ENCODE results near the gene TTC9B. TPM values are rescaled to one million over a fixed set of nuclear protein-coding genes. Genes with fewer than 3 reads are reported as not detected.

TTC9B gene
- total RNA-seq, 1 donor from 2014 or later, result not detected

GRCh38 chr19:40252395-40252794 is 34.2 kb upstream of the TTC9B start:
- ChIA-PET POLR2A (no interaction called here), CTCF (no interaction called here)
- Mint-ChIP-seq H3K9me3 (no peaks in the 10 kb centered on the region), H3K4me1 (peaks cover 6% of the 10 kb centered on the region), H3K4me3 (no peak overlapping the region), H3K27ac (no peak overlapping the region), H3K27me3 (no peaks in the 10 kb centered on the region), H3K36me3 (ENCODE audit: low read depth) (peaks cover 82% of the 10 kb centered on the region)
- TF ChIP-seq CTCF (IDR thresholded peaks at IDR 0.05), result no peak
- ATAC-seq (ENCODE audit: low read depth), result no peak
- DNase-seq, result no peak
- intact Hi-C loops (cut with micrococcal nuclease), result no loop called here

GRCh38 chr19:40251991-40252390 is 33.8 kb upstream of the TTC9B start:
- no peaks in the 10 kb centered on the region for H3K9me3 Mint-ChIP-seq
- H3K27ac Mint-ChIP-seq, result no peak overlapping the region
- H3K4me3 Mint-ChIP-seq, result no peak overlapping the region
- ChIA-PET POLR2A (no interaction called here), CTCF (no interaction called here)
- no peak for DNase-seq
- peaks cover 82% of the 10 kb centered on the region for H3K36me3 Mint-ChIP-seq (ENCODE audit: low read depth)
- peaks cover 4% of the 10 kb centered on the region for H3K4me1 Mint-ChIP-seq
- no peak for ATAC-seq (ENCODE audit: low read depth)
- no peaks in the 10 kb centered on the region for H3K27me3 Mint-ChIP-seq
- intact Hi-C loops (cut with micrococcal nuclease), result no loop called here
- no peak for TF ChIP-seq CTCF (IDR thresholded peaks at IDR 0.05)

- Mint-ChIP-seq H3K36me3 (ENCODE audit: low read depth) (peaks cover 77% of the 10 kb centered on the region), H3K27ac (no peak overlapping the region), H3K27me3 (no peaks in the 10 kb centered on the region), H3K4me1 (no peaks in the 10 kb centered on the region), H3K4me3 (no peak overlapping the region), H3K9me3 (no peaks in the 10 kb centered on the region)
- DNase-seq, result no peak
- POLR2A ChIA-PET, result no interaction called here
- no peak for TF ChIP-seq CTCF (IDR thresholded peaks at IDR 0.05)
- CTCF ChIA-PET, result no interaction called here
- intact Hi-C loops (cut with micrococcal nuclease), result no loop called here
- no peak for ATAC-seq (ENCODE audit: low read depth)
Measured at GRCh38 chr19:40251244-40251643, 33.1 kb upstream of the TTC9B start.

- intact Hi-C loops (cut with micrococcal nuclease), result no loop called here
- no peak for TF ChIP-seq CTCF (IDR thresholded peaks at IDR 0.05)
- Mint-ChIP-seq H3K4me1 (no peaks in the 10 kb centered on the region), H3K4me3 (no peak overlapping the region), H3K27me3 (no peaks in the 10 kb centered on the region), H3K36me3 (ENCODE audit: low read depth) (peaks cover 72% of the 10 kb centered on the region), H3K9me3 (no peaks in the 10 kb centered on the region), H3K27ac (no peak overlapping the region)
- DNase-seq, result no peak
- no peak for ATAC-seq (ENCODE audit: low read depth)
- POLR2A ChIA-PET, result interaction anchor here (0.6 kb wide), 1 partner anchor 750 kb away, joined by 3 read pairs; no protein-coding TSS in a partner anchor
- CTCF ChIA-PET, result no interaction called here
Measured at GRCh38 chr19:40249781-40250180, 31.6 kb upstream of the TTC9B start.

- ChIA-PET CTCF (no interaction called here), POLR2A (interaction anchor here (0.6 kb wide), 1 partner anchor 749 kb away, joined by 3 read pairs; no protein-coding TSS in a partner anchor)
- peaks cover 73% of the 10 kb centered on the region for H3K36me3 Mint-ChIP-seq (ENCODE audit: low read depth)
Measured at GRCh38 chr19:40249201-40249600, 31.0 kb upstream of the TTC9B start.

More at GRCh38 chr19:40249201-40249600, 31.0 kb upstream of the TTC9B start:
- Mint-ChIP-seq H3K4me1 (no peaks in the 10 kb centered on the region), H3K27ac (peak overlapping the region; percentile 63), H3K27me3 (no peaks in the 10 kb centered on the region), H3K4me3 (no peak overlapping the region), H3K9me3 (no peaks in the 10 kb centered on the region)
- DNase-seq, result no peak
- TF ChIP-seq CTCF (IDR thresholded peaks at IDR 0.05), result no peak
- ATAC-seq (ENCODE audit: low read depth), result no peak
- intact Hi-C loops (cut with micrococcal nuclease), result no loop called here

All from activated B cell treated with CpG ODN at 0.5 μM for 24 hours (primary cell).